A673 (cell line): ENCODE results near the gene CCDC78.

Experiments
- EZH2 ChIP-seq: fragments of 200-600 bp; sonication (generic); IDR thresholded peaks from 2 replicates; pipeline ENCODE4 v1.6.1; 2017; ENCODE audit warnings: borderline replicate concordance, low read depth, mild to moderate bottlenecking, mixed read lengths, antibody characterized with exemption, low read length; ENCODE audit not compliant: poor library complexity, severe bottlenecking
- TF ChIP-seq, protein P1 (sequence below): fragments of 300-800, 200-600 bp; sonication (generic); conservative IDR thresholded peaks from 2 replicates; pipeline ENCODE4 v1.5.1; 2017; ENCODE audit warnings: low read depth, mild to moderate bottlenecking, antibody characterized with exemption, low read length, moderate library complexity, mixed read lengths

DNA sequence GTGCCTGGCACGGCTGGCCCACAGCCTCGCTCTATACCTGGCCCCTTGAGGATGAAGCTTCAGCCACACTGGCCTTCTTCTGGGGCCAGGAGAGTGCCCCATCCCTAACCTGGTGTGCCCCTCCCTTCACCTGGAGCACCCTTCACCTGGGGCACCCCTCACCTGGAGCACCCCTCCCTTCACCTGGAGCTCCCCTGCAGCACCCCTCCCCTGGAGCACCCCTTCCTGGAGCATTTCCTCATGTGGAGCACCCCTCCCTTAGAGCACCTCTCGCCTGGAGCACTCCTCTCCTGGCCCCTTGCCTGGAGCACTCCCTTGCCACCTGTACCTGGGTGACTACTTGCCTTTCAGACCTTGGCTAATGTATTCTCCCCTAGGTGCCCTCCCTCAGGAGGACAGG lies 18.2 kb downstream of the CCDC78 start:
- TF ChIP-seq, protein P1, sequence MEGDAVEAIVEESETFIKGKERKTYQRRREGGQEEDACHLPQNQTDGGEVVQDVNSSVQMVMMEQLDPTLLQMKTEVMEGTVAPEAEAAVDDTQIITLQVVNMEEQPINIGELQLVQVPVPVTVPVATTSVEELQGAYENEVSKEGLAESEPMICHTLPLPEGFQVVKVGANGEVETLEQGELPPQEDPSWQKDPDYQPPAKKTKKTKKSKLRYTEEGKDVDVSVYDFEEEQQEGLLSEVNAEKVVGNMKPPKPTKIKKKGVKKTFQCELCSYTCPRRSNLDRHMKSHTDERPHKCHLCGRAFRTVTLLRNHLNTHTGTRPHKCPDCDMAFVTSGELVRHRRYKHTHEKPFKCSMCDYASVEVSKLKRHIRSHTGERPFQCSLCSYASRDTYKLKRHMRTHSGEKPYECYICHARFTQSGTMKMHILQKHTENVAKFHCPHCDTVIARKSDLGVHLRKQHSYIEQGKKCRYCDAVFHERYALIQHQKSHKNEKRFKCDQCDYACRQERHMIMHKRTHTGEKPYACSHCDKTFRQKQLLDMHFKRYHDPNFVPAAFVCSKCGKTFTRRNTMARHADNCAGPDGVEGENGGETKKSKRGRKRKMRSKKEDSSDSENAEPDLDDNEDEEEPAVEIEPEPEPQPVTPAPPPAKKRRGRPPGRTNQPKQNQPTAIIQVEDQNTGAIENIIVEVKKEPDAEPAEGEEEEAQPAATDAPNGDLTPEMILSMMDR = no peak
- TF ChIP-seq EZH2 = no peak
